D721Med (cell line): ENCODE measurements around the gene FRMD5.

Experiments used
- DNase-seq: peaks from one replicate; pipeline ENCODE4 v3.0.0; 2011; ENCODE audit warnings: low spot score; ENCODE audit not compliant: insufficient read length
- FAIRE-seq: peaks from 2 replicates; lab custom pipeline; 2011; peaks lifted over from hg19 to GRCh38; lab: Jason Lieb, UNC
- CTCF ChIP-seq: IDR thresholded peaks from 2 replicates; pipeline ENCODE4 v1.5.1; 2012; ENCODE audit warnings: mild to moderate bottlenecking, control low read depth; ENCODE audit not compliant: insufficient read depth; ENCODE audit errors: missing control alignments

The FRMD5 gene

GRCh38 chr15:43939070-43939469, 256.0 kb downstream of the FRMD5 start:
- no peak for FAIRE-seq
- DNase-seq, result peak; percentile 30
- peak; percentile 15 for TF ChIP-seq CTCF

GRCh38 chr15:43934480-43934879, 260.6 kb downstream of the FRMD5 start:
- TF ChIP-seq CTCF, result no peak
- no peak for DNase-seq
- no peak for FAIRE-seq

DNA sequence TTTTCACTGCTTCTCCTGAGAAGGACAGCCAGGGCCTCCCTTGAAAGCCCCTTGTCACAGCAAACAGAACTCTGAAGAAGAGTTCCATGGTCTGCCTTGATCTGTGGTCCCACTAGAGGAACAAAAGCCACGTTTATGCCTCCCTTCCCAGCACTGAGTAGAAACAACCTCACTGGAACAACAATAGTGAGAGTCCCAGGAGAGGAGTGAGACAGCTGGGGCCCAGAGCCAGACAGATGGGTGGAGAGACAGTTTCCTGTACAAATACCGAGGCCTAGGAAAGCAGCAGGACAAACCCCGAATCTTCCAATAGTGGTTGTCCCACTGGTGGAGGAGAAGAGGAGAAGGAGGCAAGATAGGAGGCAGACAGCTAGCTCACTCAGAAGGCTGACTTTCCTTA, 262.2 kb downstream of the FRMD5 start:
- no peak for FAIRE-seq
- TF ChIP-seq CTCF, result no peak
- no peak for DNase-seq

GRCh38 chr15:43931790-43932435, 263.2 kb downstream of the FRMD5 start:
- no peak for DNase-seq
- FAIRE-seq, result no peak
- no peak for TF ChIP-seq CTCF

- TF ChIP-seq CTCF, result no peak
- no peak for FAIRE-seq
- no peak for DNase-seq
These were observed 264.0 kb downstream of the FRMD5 start for GRCh38 chr15:43931119-43931518.

GRCh38 chr15:43930556-43930955, 264.5 kb downstream of the FRMD5 start:
- FAIRE-seq (no peak), DNase-seq (no peak)
- TF ChIP-seq CTCF, result no peak

DNA sequence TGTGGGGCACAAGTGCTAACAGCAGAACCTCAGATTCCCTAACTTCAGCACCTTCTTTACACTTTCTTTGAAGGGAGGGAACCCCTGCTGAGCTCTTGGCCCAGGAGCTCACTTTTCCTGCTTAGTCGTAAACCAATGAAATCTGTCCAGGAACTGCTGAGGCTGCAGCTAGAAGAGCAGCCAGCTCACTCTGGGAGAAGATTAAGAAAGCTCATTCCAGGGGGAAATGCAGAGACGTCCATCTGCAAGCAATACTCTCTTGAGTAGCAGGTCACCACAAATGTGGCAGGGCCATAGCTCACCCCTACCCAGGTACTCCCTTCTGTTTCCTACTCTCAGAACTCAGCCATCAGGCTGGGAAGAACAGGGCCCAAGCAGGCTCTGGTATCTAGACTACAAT, 265.0 kb downstream of the FRMD5 start:
- FAIRE-seq, result no peak
- no peak for DNase-seq
- no peak for TF ChIP-seq CTCF
